ENCODE measurements around the gene ILF3. TPM values are rescaled to one million over a fixed set of nuclear protein-coding genes. Genes with fewer than 3 reads are reported as not detected.

Gene ILF3
- total RNA-seq, 1 donor from 2014 or later, result 861 TPM

DNA sequence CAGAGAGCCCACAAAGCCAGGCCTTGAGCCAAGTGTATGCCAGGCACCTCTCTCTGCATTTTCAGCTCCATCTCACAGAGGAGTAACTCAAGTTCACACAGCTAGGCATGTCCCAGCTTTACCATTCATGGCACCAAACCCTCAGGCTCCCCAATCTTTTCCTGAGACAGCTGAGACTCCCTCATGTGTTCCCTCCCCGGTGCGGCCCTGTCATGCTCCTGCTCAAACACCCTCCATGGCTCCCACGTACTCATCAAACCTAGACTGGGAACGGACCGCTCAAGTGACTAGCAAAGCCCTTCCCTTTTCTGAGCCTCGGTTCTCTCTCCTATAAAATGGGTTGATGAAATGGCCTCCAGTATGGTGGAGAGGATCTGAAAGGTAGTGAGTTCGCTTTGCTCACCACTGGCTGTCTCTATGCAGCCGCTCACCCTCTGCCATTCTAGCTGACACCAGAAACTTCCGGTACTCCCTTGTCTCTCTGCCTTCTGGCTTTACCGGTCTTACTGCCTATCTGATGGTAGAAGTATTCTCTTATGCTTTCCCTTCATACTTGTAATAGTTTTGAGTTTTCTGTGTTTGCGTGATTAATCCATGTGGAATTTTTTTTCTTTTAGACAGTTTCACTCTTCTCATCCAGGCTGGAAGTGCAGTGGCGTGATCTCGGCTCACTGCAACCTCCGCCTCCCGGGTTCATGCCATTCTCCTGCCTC is 36.6 kb upstream of the ILF3 start:
- Mint-ChIP-seq H3K4me1 (peaks cover 6% of the 10 kb centered on the region), H3K27me3 (ENCODE audit: low read depth) (no peaks in the 10 kb centered on the region), H3K4me3 (no peak overlapping the region), H3K27ac (ENCODE audit: unreplicated experiment) (no peak overlapping the region), H3K9me3 (no peaks in the 10 kb centered on the region), H3K36me3 (ENCODE audit: low read depth) (no peaks in the 10 kb centered on the region)
- TF ChIP-seq, protein P1, sequence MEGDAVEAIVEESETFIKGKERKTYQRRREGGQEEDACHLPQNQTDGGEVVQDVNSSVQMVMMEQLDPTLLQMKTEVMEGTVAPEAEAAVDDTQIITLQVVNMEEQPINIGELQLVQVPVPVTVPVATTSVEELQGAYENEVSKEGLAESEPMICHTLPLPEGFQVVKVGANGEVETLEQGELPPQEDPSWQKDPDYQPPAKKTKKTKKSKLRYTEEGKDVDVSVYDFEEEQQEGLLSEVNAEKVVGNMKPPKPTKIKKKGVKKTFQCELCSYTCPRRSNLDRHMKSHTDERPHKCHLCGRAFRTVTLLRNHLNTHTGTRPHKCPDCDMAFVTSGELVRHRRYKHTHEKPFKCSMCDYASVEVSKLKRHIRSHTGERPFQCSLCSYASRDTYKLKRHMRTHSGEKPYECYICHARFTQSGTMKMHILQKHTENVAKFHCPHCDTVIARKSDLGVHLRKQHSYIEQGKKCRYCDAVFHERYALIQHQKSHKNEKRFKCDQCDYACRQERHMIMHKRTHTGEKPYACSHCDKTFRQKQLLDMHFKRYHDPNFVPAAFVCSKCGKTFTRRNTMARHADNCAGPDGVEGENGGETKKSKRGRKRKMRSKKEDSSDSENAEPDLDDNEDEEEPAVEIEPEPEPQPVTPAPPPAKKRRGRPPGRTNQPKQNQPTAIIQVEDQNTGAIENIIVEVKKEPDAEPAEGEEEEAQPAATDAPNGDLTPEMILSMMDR (conservative IDR thresholded peaks at IDR 0.05), result no peak
- DNase-seq (ENCODE audit: low read depth, low spot score), result no peak

DNA sequence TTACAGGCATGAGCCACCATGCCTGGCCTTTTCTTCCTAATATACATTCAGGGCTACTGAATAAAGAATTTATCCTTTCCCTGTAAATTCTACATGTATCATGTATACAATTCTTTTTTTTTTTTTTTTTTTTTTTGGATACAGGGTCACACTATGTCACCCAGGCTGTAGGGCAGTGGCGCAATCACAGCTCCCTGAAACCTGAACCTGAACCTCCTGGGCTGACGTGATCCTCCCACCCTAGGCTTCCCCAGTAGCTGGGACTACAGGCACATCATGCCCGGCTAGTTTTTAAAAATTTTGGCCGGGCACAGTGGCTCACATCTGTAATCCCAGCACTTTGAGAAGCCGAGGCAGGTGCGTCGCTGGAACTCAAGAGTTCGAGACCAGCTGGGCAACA is 35.3 kb upstream of the ILF3 start:
- H3K27me3 Mint-ChIP-seq (ENCODE audit: low read depth), result no peaks in the 10 kb centered on the region
- no peaks in the 10 kb centered on the region for H3K36me3 Mint-ChIP-seq (ENCODE audit: low read depth)
- DNase-seq (ENCODE audit: low read depth, low spot score), result no peak
- H3K27ac Mint-ChIP-seq (ENCODE audit: unreplicated experiment), result no peak overlapping the region
- no peak overlapping the region for H3K4me3 Mint-ChIP-seq
- TF ChIP-seq, protein P1 (conservative IDR thresholded peaks at IDR 0.05), result no peak
- H3K9me3 Mint-ChIP-seq, result no peaks in the 10 kb centered on the region
- peaks cover 6% of the 10 kb centered on the region for H3K4me1 Mint-ChIP-seq

DNA sequence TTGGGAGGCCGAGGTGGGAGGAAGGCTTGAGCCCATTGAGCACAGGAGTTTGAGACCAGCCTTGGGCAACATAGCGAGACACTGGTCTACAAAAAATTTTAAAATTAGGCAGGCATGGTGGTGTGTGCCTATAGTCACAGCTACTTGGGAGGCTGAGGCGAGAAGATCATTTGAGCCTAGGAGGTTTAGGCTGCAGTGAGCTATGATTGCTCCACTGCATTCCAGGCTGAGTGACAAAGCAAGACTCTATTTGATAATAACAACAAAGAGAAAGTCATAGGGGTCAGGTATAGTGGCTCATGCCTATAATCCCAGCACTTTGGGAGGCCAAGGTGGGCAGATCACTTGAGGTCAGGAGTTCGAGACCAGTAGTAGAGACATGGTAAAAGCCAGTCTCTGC is 33.4 kb upstream of the ILF3 start:
- TF ChIP-seq, protein P1 (conservative IDR thresholded peaks at IDR 0.05), result no peak
- no peak overlapping the region for H3K4me3 Mint-ChIP-seq
- H3K4me1 Mint-ChIP-seq, result peaks cover 12% of the 10 kb centered on the region
- DNase-seq (ENCODE audit: low read depth, low spot score), result no peak
- no peaks in the 10 kb centered on the region for H3K9me3 Mint-ChIP-seq
- H3K27me3 Mint-ChIP-seq (ENCODE audit: low read depth), result no peaks in the 10 kb centered on the region
- H3K27ac Mint-ChIP-seq (ENCODE audit: unreplicated experiment), result peak overlapping the region; percentile 54
- H3K36me3 Mint-ChIP-seq (ENCODE audit: low read depth), result no peaks in the 10 kb centered on the region

DNA sequence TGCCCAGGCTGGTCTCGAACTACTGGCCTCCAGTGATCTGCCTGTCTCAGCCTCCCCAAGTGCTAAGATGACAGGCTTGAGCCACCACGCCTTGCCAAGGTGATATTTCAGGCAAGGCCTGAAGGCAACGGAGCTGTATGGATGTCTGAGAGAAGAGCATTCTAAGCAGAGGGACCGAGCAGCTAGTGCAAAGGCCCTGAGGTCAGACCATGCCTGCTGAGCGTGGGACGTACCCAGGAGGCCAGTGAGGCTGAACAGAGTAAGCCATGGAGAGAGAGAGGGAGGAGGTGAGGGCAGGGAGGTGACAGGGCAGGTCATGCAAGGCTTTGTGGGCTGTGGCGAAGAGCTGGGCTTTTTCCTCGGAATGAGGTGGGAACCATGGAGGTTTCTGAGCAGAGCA is 32.2 kb upstream of the ILF3 start:
- TF ChIP-seq, protein P1 (conservative IDR thresholded peaks at IDR 0.05), result no peak
- no peak for DNase-seq (ENCODE audit: low read depth, low spot score)
- H3K27me3 Mint-ChIP-seq (ENCODE audit: low read depth), result no peaks in the 10 kb centered on the region
- H3K27ac Mint-ChIP-seq (ENCODE audit: unreplicated experiment), result peak overlapping the region; percentile 66
- H3K4me1 Mint-ChIP-seq, result peaks cover 16% of the 10 kb centered on the region
- H3K36me3 Mint-ChIP-seq (ENCODE audit: low read depth), result no peaks in the 10 kb centered on the region
- H3K9me3 Mint-ChIP-seq, result no peaks in the 10 kb centered on the region
- H3K4me3 Mint-ChIP-seq, result no peak overlapping the region

DNA sequence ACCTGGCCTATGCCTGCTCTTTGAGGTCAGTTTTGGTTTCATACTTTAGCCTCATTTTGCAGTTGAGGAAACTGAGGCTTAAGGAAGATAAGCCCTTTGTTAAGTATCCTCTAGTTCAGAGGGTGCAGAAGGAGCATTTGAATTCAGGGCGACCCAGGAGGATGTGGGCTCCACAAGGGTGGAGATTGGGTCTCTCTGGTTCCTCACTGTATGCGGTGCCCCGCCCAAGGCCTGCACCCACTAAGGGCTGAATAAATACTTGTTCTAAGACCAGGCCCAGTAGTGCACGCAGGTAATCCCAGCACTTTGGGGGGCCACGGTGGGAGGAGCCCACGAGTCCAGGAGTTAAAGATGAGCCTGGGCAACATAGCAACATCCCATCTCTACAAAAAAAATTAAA is 29.6 kb upstream of the ILF3 start:
- Mint-ChIP-seq H3K27ac (ENCODE audit: unreplicated experiment) (no peak overlapping the region), H3K9me3 (no peaks in the 10 kb centered on the region), H3K4me3 (peak overlapping the region; percentile 62), H3K36me3 (ENCODE audit: low read depth) (peaks cover 6% of the 10 kb centered on the region), H3K27me3 (ENCODE audit: low read depth) (no peaks in the 10 kb centered on the region), H3K4me1 (peaks cover 16% of the 10 kb centered on the region)
- TF ChIP-seq, protein P1 (conservative IDR thresholded peaks at IDR 0.05), result no peak
- DNase-seq (ENCODE audit: low read depth, low spot score), result no peak
